ENCODE data around the gene OSBPL1A. TPM values are rescaled to one million over a fixed set of nuclear protein-coding genes. Genes with fewer than 3 reads are reported as not detected.

OSBPL1A gene
- total RNA-seq, 1 experiment from 2014 or later = 34.8 TPM

DNA sequence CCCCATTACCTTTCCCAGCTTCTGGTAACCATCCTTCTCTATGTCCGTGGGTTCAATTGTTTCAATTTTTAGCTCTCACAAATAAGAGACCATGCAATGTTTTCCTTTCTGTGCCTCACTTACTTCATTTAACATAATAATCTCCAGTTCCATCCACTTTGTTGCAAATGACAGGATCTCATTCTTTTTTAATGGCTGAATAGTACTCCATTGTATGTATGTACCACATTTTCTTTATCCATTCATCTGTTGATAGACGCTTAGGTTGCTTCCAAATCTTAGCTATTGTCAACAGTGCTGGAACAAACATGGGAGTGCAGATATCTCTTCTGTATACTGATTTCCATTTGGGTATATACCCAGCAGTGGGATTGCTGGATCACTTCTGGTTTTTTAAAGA is 256.9 kb downstream of the OSBPL1A start:
- Mint-ChIP-seq H3K27ac (ENCODE audit: unreplicated experiment) (no peak overlapping the region), H3K27me3 (ENCODE audit: unreplicated experiment) (no peaks in the 10 kb centered on the region), H3K36me3 (ENCODE audit: insufficient read depth, unreplicated experiment) (peaks cover 32% of the 10 kb centered on the region), H3K4me3 (ENCODE audit: low read depth, unreplicated experiment) (no peak overlapping the region), H3K9me3 (ENCODE audit: low read depth, unreplicated experiment) (no peaks in the 10 kb centered on the region), H3K4me1 (ENCODE audit: low read depth, unreplicated experiment) (peaks cover 26% of the 10 kb centered on the region)
- intact Hi-C loops (cut with micrococcal nuclease; ENCODE audit: unreplicated experiment) = no loop called here
- DNase-seq = no peak
- no TSS peak for BruUV-seq (replicated peaks)
- CTCF ChIA-PET = no interaction called here
- TF ChIP-seq, protein P1, sequence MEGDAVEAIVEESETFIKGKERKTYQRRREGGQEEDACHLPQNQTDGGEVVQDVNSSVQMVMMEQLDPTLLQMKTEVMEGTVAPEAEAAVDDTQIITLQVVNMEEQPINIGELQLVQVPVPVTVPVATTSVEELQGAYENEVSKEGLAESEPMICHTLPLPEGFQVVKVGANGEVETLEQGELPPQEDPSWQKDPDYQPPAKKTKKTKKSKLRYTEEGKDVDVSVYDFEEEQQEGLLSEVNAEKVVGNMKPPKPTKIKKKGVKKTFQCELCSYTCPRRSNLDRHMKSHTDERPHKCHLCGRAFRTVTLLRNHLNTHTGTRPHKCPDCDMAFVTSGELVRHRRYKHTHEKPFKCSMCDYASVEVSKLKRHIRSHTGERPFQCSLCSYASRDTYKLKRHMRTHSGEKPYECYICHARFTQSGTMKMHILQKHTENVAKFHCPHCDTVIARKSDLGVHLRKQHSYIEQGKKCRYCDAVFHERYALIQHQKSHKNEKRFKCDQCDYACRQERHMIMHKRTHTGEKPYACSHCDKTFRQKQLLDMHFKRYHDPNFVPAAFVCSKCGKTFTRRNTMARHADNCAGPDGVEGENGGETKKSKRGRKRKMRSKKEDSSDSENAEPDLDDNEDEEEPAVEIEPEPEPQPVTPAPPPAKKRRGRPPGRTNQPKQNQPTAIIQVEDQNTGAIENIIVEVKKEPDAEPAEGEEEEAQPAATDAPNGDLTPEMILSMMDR (IDR thresholded peaks at IDR 0.05; ENCODE audit: unreplicated experiment) = no peak

DNA sequence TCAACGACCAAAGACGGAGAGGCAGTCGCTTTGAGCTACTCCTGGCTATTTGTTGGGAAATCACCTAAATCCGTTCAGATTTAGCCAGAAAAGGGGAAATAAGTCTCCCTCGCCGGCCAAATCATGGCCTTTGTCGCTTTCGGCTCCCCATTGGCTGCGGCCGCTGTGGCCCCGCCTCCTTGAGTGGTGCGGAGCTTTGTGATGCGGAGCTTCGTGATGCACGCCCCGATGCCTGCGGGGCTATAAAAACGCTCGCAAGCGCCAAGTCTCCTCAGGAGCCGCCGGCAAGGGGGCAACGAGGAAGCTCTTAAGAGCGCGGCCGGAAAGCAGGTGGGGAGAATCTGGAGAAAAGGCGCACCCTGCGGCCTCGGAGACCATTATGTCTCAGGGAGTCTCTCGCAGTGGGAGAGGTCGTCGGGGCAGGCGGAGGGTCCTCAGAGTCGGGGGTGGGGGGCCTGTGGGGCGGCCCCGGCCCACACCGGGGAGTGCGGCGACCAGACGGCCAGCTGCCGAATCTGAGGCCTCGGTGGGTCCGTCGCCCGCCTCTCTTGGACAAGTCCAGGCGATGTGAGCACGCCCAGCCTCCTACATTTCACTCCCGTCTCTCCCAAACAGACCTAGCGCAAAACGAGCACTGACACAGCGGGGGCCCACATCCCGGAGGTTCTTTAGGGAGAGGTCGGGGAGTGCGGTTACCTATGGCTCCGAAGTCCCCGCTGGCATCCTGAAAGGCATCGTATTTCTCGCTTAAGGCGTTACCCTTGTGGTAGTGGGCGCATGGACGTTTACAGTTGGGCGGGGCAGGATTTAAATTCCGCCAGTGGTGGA is 258.6 kb downstream of the OSBPL1A start, which contains the start of gene CABYR:
TSS of gene CABYR (plus strand) at position 274 of the 828 bp plus-strand sequence. CDS start 4,053 bp downstream, outside the sequence.
- peak; percentile 89 for DNase-seq
- TSS peak; percentile 58 for BruUV-seq (replicated peaks)
- H3K27me3 Mint-ChIP-seq (ENCODE audit: unreplicated experiment) = no peaks in the 10 kb centered on the region
- peak within 1 kb of the TSS; percentile 85 for H3K4me3 Mint-ChIP-seq (ENCODE audit: low read depth, unreplicated experiment)
- H3K9me3 Mint-ChIP-seq (ENCODE audit: low read depth, unreplicated experiment) = no peaks in the 10 kb centered on the region
- intact Hi-C loops (cut with micrococcal nuclease; ENCODE audit: unreplicated experiment) = loop anchor here (5.0 kb wide), 1 partner anchor 78 kb away; no protein-coding TSS in a partner anchor
- H3K36me3 Mint-ChIP-seq (ENCODE audit: insufficient read depth, unreplicated experiment) = peaks cover 32% of the 10 kb centered on the region
- H3K4me1 Mint-ChIP-seq (ENCODE audit: low read depth, unreplicated experiment) = peaks cover 26% of the 10 kb centered on the region
- H3K27ac Mint-ChIP-seq (ENCODE audit: unreplicated experiment) = peak within 1 kb of the TSS; percentile 96
- CTCF ChIA-PET = interaction anchor here (0.6 to 1.2 kb wide), 8 partner anchors 37 to 905 kb away, joined by 3 to 9 read pairs (median 3); no protein-coding TSS in a partner anchor
- TF ChIP-seq, protein P1 (IDR thresholded peaks at IDR 0.05; ENCODE audit: unreplicated experiment) = no peak

DNA sequence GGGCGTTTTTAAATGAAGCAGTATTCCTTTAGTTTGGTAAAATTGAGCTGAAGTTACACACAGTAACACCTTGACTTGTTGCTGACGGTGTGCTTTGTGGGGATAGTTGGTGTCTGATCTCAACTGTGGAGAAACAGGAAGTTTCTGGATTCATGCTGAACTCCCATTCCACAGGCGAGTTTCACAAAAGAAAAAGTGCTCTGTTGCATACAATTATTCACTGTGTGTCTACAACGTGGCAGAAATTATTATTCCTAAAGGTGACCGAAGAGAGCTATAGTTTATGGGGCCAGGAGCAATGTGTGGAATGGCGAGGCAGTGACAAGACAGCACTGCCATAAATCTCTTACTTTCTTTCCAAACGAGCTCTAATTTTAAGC is 259.2 kb downstream of the OSBPL1A start:
- no peak for DNase-seq
- Mint-ChIP-seq H3K4me3 (ENCODE audit: low read depth, unreplicated experiment) (peak overlapping the region; percentile 85), H3K4me1 (ENCODE audit: low read depth, unreplicated experiment) (peaks cover 26% of the 10 kb centered on the region), H3K9me3 (ENCODE audit: low read depth, unreplicated experiment) (no peaks in the 10 kb centered on the region), H3K27ac (ENCODE audit: unreplicated experiment) (peak overlapping the region; percentile 96), H3K36me3 (ENCODE audit: insufficient read depth, unreplicated experiment) (peaks cover 32% of the 10 kb centered on the region), H3K27me3 (ENCODE audit: unreplicated experiment) (no peaks in the 10 kb centered on the region)
- CTCF ChIA-PET = interaction anchor here (0.6 to 1.0 kb wide), 6 partner anchors 38 to 904 kb away, joined by 3 to 9 read pairs (median 3); no protein-coding TSS in a partner anchor
- TSS peak; percentile 79 for BruUV-seq (replicated peaks)
- TF ChIP-seq, protein P1 (IDR thresholded peaks at IDR 0.05; ENCODE audit: unreplicated experiment) = no peak
- intact Hi-C loops (cut with micrococcal nuclease; ENCODE audit: unreplicated experiment) = loop anchor here (5.0 kb wide), 1 partner anchor 79 kb away; no protein-coding TSS in a partner anchor

DNA sequence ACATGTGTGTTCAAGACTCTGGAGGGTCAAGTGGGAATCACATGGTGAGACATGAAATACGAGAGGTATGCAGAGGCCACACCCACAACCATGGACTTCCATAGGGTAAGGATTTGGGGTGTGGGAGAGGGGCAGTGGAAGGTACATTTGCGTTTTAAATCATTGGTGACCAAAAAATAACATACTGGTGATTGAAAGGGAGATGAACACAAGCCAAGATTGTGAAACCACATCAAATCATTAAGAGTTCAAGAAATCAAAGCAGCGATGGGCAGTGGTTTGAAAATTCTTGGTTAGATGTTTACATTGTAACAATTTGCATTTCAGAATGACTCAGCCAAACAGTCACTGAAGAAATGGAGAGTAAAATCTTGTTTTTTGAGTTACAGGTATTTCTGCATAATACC is 260.7 kb downstream of the OSBPL1A start:
- CTCF ChIA-PET = no interaction called here
- Mint-ChIP-seq H3K27me3 (ENCODE audit: unreplicated experiment) (no peaks in the 10 kb centered on the region), H3K27ac (ENCODE audit: unreplicated experiment) (no peak overlapping the region), H3K4me1 (ENCODE audit: low read depth, unreplicated experiment) (peaks cover 26% of the 10 kb centered on the region), H3K4me3 (ENCODE audit: low read depth, unreplicated experiment) (no peak overlapping the region), H3K36me3 (ENCODE audit: insufficient read depth, unreplicated experiment) (peaks cover 32% of the 10 kb centered on the region), H3K9me3 (ENCODE audit: low read depth, unreplicated experiment) (no peaks in the 10 kb centered on the region)
- DNase-seq = no peak
- BruUV-seq (replicated peaks) = no TSS peak
- TF ChIP-seq, protein P1 (IDR thresholded peaks at IDR 0.05; ENCODE audit: unreplicated experiment) = no peak
- intact Hi-C loops (cut with micrococcal nuclease; ENCODE audit: unreplicated experiment) = loop anchor here (5.0 kb wide), 1 partner anchor 80 kb away; no protein-coding TSS in a partner anchor

Data from Calu3 (cell line).